Measurements from ENCODE around the gene PBX3. TPM values are rescaled to one million over a fixed set of nuclear protein-coding genes. Genes with fewer than 3 reads are reported as not detected.

PBX3 gene
- total RNA-seq, 1 experiment from 2014 or later: 46.0 TPM

- Mint-ChIP-seq H3K4me3 (no peak overlapping the region), H3K4me1 (peaks cover 81 to 88% of the 10 kb centered on the region in 2 experiments), H3K27me3 (ENCODE audit: low read depth) (no peaks in the 10 kb centered on the region), H3K36me3 (ENCODE audit: insufficient read depth in 1 of 3, low read depth in 3 of 3) (peaks cover 0 to under 1% (median 0%) of the 10 kb centered on the region in 3 experiments; a peak in 1 of 7 replicates), H3K27ac (no peak overlapping the region), H3K9me3 (no peaks in the 10 kb centered on the region)
- H4K20me1 ChIP-seq (ENCODE audit: control insufficient read depth, insufficient read depth, insufficient read length): no peaks in the 10 kb centered on the region
- no peak overlapping the region for H2BK20ac ChIP-seq (ENCODE audit: low read depth, low read length, poor library complexity, severe bottlenecking)
- H3K4me1 ChIP-seq (ENCODE audit: insufficient read depth, low read length): peaks cover 8% of the 10 kb centered on the region; the same call in 1 of the 2 replicates
- H3K27ac ChIP-seq (ENCODE audit: insufficient read length, low read depth, low read length): no peak overlapping the region
- no peak overlapping the region for H2BK120ac ChIP-seq (ENCODE audit: low read depth, low read length, poor library complexity, severe bottlenecking)
- no peak overlapping the region for H2AFZ ChIP-seq (ENCODE audit: low read length)
- no peak overlapping the region for H3K4me2 ChIP-seq (ENCODE audit: insufficient read depth, insufficient read length, low read length)
- H3K14ac ChIP-seq (ENCODE audit: insufficient read depth, low read length): no peak overlapping the region
- WGBS (ENCODE audit: extremely low coverage, insufficient read length, low lambda C conversion rate): no CpG with 5 or more reads among the region's 1 CpG
- H3K27me3 ChIP-seq (ENCODE audit: insufficient read depth, low read length): no peaks in the 10 kb centered on the region
- TF ChIP-seq, protein P1, sequence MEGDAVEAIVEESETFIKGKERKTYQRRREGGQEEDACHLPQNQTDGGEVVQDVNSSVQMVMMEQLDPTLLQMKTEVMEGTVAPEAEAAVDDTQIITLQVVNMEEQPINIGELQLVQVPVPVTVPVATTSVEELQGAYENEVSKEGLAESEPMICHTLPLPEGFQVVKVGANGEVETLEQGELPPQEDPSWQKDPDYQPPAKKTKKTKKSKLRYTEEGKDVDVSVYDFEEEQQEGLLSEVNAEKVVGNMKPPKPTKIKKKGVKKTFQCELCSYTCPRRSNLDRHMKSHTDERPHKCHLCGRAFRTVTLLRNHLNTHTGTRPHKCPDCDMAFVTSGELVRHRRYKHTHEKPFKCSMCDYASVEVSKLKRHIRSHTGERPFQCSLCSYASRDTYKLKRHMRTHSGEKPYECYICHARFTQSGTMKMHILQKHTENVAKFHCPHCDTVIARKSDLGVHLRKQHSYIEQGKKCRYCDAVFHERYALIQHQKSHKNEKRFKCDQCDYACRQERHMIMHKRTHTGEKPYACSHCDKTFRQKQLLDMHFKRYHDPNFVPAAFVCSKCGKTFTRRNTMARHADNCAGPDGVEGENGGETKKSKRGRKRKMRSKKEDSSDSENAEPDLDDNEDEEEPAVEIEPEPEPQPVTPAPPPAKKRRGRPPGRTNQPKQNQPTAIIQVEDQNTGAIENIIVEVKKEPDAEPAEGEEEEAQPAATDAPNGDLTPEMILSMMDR (conservative IDR thresholded peaks at IDR 0.05): no peak
- H3K23me2 ChIP-seq (ENCODE audit: insufficient read length, low read depth, low read length, poor library complexity, severe bottlenecking): peaks cover 2% of the 10 kb centered on the region
- H2BK5ac ChIP-seq (ENCODE audit: insufficient read length, low read length): no peak overlapping the region
- no peak overlapping the region for H2BK15ac ChIP-seq (ENCODE audit: low read depth, low read length)
- H3K79me2 ChIP-seq (ENCODE audit: insufficient read depth, low read length): no peaks in the 10 kb centered on the region; the same call in 1 of the 2 replicates
- H3K4ac ChIP-seq (ENCODE audit: low read depth, low read length): no peak overlapping the region
- H4K91ac ChIP-seq (ENCODE audit: insufficient read length, low read depth, low read length): no peak overlapping the region
- H3K9ac ChIP-seq (ENCODE audit: extremely low read depth, insufficient read length, low read length): no peak overlapping the region
- no peak overlapping the region for H3K18ac ChIP-seq (ENCODE audit: insufficient read length, low read depth, low read length)
- no peak overlapping the region for H2AK5ac ChIP-seq (ENCODE audit: insufficient read length, low read length)
- no peaks in the 10 kb centered on the region for H3K9me3 ChIP-seq (ENCODE audit: control insufficient read depth, low read depth, low read length)
- H2BK12ac ChIP-seq (ENCODE audit: insufficient read length, low read depth, low read length): no peak overlapping the region
- H3K23ac ChIP-seq (ENCODE audit: insufficient read length, low read depth, low read length): no peak overlapping the region
- H3K56ac ChIP-seq (ENCODE audit: insufficient read length, low read depth, low read length): no peak overlapping the region
- H4K8ac ChIP-seq (replicated peaks; ENCODE audit: insufficient read length, low read depth, low read length): no peak overlapping the region
- no peak overlapping the region for H4K5ac ChIP-seq (ENCODE audit: insufficient read length, low read depth, low read length)
- H3T11ph ChIP-seq (ENCODE audit: low read length): no peak overlapping the region
- no peaks in the 10 kb centered on the region for H3K79me1 ChIP-seq (ENCODE audit: insufficient read depth, low read depth, low read length, poor library complexity, severe bottlenecking)
- DNase-seq: no peak
Measured at GRCh38 chr9:125757834-125758233, 10.7 kb downstream of the PBX3 start.
